HG02852 (cell line): ENCODE measurements around the gene ADPGK.
"Not testable (repeated sequence)": the region's sequence is repeated elsewhere in the genome, so short reads cannot be mapped to it uniquely, and the experiment has no call there.

Experiments used
- ATAC-seq: cut with Tn5 transposase; IDR thresholded peaks from one replicate; pipeline ENCODE4 v1.9.1; 2021; ENCODE audit warnings: mild to moderate bottlenecking, moderate library complexity; ENCODE audit not compliant: unreplicated experiment

ADPGK gene

DNA sequence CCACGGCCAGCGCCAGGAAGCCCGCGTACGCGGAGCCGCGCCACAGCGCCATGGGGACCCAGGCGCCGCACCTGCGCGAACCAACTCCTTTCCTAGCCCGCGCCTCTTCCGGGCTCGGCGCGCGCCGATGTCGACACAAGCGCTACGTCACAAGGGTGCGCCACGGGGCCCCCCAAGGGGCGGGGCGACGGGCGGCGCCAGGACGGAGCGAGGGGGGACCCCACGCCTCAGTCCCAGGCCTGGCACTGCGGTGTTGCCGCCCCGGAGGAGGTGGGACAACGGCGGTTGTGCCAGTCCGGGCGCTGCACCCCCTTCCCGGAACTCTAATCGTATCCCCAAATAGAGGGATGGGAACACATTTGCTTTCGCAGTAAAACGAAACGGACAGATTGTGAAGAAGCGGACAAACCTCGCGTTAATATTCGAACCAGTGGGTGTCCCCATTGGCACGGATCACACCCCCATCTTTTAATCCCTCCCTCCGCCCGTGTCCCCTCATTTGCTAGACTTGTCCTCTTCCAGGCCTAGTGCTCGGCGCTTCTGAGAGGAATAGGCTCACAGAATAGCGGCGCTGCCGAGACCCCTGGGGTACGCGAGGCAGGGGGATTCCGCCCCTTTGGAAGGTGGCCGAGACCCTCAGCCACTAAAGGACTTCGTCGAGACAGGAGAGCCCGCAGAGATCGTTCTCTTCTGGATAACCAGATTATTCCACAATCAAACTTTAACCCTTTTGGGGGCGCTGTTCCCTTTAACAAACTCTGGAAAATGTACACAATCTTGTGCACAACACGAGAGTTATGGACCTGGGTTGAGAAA lies at the start of gene ADPGK:
TSS of gene ADPGK (minus strand) at position 119 of the 816 bp plus-strand sequence. CDS start at position 52, 67 bp downstream.
- ATAC-seq, result peak; percentile 73

DNA sequence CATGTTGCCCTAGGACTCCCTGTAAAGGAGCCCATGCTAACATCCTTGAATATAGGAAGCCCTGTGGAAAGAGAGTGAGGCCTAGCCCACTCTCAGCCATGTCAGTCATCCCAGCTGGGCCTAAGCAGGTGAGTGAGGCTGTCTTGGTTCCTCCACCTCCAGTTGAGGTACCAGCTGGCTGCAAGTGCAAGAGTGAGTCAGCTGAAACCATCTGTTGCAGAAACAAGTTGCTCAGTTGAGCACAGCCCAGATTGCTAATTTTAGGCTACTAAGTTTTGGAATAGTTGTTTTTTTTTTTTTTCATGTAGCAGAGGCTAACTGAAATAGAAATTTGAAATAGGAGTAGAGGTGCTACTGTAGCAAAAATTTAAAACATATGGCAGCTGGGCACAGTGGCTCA lies 43.7 kb upstream of the ADPGK start:
- peak; percentile 54 for ATAC-seq

DNA sequence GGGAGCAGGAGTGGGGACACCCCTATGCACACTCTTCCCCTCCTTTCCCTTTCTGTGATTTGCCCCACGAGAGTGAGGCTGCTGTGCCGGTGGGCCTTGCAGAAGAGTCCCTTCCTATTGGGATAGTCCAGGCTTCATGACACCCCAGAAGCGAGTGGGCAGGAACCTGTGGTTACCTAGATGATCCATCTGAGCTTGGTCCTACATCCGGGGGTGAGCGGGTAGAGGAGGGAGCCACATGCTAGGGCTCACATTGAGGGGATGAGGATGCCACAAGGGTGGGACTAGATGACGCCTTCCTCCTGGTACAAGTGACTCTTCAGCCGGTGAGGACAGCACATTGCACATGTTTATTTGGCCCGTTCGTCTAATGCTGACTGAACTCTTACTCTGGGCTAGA lies 43.1 kb upstream of the ADPGK start:
- no peak for ATAC-seq

DNA sequence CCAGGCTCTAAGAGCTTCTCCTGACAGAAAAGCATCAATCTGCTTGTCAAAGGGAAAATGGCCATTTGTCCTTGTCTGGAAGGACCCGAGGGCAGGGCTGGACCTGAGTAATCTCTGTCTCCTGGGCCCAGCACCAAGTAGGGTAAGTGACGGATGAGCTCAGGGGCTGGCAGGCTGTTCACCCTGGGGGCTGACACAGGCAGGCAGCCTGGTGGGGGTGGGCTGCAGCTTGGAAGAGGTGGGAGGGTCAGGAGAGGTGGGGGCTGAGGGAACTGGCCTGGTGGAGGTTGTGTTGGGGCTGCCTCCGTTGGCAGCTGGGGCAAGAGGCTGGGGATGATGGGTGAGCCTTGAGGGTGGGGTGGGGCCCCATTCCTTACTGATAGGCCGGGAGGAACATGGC lies 42.3 kb upstream of the ADPGK start:
- ATAC-seq, result no peak

DNA sequence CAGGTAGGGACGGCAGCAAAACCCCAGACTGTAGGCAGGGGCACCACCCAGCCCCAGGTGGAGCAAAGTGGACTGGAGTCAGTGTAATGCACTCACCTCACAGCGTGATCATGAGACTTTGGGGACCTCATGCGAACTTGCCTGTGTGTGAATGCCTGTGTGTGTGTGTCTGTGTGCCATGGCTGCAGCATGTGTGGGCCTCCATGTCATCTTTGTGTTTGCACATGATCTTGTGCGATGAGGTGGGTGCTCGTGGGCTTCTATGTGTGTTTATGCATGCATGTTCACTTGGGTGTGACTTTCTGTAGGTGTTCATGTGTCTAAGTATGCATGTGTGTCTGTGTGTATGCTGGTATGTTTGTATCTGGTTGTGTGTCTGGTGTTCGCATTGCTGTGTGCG lies 41.2 kb upstream of the ADPGK start:
- no peak for ATAC-seq

DNA sequence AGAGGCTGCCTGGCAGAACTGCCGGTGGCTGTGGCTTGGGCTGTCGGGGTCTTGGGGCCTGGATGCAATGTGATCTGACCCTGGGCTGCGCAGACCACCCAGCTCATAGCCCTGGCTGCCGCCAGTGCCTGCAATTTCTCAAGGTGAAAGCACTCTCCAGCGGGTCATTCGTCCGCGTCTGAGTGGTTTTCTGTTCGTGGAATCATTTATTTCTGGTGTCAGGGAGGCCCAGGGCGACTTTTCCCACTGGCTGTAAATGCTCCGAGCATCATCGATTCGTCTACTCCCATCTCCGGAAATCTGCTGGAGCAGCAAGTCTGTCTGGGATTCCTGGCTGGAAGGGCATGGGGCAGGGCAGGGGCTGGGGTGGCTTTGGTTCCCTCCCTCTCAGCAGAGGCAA lies 40.6 kb upstream of the ADPGK start:
- ATAC-seq, result no peak

DNA sequence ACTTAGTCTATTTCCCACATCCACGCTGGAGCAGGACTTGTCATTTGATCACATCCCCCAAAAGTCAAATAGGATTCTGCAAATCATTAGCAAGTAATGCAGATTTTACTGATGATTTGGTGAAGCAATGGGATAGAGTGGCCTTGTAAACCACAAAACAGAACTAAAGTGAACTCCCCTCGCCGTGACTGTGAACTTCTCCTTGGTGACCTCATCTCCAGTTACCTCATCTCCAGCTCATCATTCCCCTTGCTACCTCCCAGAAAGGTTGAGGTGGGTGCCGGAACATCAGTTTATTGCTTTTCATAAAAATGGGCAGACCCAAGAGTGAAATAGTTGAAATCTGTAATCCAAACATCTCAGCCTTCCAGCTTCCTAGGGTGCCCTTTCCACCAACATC lies 36.7 kb upstream of the ADPGK start:
- no peak for ATAC-seq

DNA sequence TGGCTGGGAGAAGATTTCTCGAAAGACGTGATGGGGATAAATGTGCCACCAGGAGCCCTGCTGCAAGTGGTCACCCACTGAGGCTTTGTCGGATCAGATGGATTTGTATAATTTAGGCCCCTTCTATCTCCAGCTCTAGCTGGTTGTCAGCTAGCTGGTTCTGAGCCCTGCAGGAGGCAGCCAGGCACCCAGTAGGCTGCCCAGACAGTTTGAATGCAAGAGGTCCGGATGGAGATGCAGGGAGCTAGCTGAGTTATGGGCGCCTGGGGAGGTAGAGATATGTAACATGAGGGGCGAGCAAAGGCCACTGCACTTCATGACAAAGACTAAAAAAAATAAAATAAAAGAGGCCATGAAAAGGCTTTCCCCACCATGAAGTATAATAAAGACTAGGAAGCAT lies 35.1 kb upstream of the ADPGK start:
- no peak for ATAC-seq

DNA sequence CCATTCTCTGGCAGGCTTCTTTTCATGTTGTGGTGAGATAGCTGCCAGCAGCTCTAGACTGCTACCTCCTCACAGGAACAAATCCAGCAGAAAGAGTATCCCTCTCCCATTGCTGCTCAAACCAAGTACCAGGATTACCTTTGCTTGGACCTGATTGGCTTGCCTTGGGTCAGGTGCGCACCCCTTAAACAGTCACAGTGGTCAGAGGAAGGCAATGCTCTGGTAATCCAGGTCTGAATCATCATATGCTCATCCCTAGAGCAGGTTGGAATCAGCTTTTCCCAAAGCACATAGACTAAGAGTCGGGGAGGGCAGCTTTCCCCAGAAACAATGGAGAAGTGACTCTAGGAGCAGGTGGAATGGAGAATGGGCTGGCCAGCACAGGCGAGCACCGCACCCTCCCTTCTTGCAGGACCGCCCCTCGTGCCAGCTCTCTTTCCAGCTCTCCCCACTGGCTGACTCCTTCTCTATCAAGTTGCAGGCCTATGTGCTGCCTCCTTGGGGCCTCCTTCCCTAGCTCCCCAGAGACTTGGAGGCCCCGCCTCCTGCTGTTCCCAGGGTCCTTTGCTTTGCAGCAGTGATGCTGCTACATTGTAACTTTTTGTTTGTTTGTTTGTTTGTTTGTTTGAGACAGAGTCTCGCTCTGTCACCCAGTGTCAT lies 29.9 kb upstream of the ADPGK start:
- ATAC-seq, result no peak

DNA sequence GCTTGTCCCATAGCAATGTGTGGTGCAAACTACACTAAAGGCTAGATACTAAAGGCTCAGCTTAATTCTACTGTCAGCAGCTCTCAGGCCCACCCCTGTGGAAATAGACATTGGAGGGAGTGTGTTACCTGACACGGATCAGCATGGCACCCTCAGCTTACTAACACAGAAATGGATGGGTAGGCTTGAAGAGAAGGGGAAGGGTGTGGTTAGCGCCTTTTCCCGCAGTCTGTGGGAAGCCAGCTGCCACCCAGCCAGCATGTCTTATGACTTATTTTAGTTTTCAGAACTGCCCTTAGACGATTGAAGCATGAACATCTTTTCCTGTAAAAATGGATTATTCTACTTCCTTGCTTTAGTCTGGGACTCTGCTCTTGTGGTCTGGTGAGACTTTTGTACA lies 25.8 kb upstream of the ADPGK start:
- no peak for ATAC-seq

DNA sequence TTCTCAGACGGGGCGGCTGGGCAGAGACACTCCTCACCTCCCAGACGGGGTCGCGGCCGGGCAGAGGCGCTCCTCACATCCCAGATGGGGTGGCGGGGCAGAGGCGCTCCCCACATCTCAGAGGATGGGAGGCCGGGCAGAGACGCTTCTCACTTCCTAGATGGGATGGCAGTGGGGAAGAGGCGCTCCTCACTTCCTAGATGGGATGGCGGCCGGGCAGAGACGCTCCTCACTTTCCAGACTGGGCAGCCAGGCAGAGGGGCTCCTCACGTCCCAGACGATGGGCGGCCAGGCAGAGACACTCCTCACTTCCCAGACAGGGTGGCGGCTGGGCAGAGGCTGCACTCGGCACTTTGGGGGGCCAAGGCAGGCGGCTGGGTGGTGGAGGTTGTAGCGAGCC lies 23.8 kb upstream of the ADPGK start:
- ATAC-seq, result not testable (repeated sequence)

DNA sequence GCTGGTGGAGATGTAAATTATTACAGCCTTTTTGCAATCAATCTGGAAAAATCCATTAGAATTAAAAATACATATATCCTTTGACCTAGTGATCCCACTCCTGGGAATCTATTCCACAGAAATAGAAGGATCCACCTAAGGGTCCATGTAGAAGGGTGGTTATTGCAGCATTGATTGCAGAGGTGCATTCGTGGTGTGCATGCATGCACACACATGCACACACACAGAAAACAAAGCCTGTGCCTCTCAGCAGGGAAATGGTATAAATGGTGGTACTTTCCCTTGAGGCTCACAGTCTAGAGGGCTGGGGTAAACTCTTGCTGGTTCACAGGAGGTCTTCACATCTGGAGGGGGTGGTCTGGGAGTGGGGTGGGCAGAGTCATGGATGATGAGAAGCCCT lies 19.4 kb upstream of the ADPGK start:
- no peak for ATAC-seq

DNA sequence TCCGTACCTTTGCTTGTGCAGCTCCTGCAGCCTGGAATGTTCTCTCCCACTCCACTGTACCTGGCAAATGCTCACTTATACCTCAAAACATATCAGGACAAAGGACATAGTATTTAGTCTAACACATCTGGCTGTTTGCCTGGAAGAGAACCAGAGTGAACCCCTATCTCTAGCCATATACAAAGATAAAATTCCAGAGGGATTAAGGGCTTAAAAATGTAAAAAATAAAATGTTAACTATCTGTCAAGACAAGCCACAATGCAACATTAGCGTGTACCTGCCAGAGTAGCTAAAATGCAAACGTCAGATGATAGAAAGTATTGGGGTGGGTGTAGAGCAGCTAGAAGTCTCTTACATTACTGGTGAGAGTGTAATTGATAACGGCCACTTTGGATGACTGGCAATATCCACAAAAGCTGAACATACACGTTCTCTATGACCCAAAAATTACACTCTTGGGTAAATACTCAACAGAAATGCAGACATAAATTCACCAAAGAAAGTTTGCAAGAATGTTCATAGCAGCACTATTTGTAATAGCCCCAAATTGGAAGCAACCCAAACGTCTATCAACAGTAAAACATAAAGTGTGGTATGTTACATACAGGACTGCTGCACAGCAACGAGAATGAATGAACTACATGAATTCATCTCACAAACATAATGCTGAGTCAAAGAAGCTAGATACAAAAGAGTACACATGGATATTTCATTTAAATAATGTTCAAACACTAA lies 18.2 kb upstream of the ADPGK start:
- ATAC-seq, result no peak

DNA sequence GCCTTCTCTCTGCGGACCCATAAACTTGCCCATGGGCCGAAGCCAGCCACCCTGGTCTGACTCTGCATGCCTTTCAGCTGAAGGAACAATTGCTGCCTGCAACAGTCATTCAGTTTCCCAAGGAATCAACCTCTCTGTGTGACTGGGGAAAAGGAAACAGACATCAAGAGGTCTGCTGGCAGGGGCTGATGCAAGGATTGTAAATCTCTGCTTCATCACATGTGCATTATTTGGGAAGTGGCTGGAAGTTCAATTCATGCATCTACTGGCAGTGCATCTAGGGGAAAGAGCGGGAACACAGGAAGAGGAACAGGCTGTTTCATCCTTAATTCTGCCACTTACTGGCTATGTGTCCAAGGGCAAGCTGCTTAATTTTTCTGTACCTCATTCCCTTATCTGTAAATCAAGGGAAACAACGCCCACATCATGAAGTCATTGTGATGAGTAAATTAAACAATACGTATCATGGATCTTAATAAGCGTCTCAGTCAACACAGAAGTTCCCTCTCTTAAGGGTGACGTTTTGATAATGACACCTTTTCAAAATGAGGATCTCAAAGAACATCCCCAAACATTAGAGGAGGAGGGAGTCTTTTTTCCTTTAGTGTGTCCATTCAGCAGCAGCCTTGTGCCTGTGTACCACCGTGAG lies 17.4 kb upstream of the ADPGK start:
- no peak for ATAC-seq

DNA sequence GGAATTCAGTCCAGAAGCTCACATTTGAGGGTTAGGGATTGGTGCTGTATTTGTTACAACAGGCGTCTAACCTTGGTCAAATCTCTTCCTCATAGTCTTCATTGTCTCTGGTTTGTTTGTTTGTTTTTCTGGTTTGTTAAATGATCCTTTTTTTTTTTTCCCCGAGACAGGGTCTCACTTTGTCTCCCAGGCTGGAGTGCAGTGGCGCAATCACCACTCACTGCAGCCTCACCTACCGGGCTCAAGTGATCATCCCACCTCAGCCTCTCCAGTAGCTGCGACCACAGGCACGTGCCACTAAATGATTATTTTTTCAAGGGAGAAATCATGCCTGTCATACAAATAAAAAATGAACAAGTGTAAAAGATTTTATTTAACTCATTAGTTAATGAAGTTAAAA lies 14.3 kb upstream of the ADPGK start:
- ATAC-seq, result no peak

DNA sequence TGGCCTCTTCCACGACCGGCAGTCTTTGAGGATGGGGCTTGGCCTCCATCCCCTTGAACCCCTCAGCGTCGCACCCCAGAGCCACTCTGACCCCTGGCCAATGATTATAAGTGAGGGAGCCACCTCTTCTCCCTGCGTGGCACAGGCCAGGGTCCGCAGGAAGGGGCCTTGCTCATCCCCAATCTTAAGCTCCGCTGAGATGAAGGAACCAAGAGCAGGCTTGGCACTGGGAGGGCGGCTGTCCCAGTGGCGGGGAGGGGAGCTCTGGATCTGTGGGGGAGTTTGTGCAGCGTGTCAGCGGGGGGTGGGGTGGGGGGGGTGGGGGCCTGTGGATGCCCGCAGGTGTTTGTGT lies 13.8 kb upstream of the ADPGK start:
- no peak for ATAC-seq

DNA sequence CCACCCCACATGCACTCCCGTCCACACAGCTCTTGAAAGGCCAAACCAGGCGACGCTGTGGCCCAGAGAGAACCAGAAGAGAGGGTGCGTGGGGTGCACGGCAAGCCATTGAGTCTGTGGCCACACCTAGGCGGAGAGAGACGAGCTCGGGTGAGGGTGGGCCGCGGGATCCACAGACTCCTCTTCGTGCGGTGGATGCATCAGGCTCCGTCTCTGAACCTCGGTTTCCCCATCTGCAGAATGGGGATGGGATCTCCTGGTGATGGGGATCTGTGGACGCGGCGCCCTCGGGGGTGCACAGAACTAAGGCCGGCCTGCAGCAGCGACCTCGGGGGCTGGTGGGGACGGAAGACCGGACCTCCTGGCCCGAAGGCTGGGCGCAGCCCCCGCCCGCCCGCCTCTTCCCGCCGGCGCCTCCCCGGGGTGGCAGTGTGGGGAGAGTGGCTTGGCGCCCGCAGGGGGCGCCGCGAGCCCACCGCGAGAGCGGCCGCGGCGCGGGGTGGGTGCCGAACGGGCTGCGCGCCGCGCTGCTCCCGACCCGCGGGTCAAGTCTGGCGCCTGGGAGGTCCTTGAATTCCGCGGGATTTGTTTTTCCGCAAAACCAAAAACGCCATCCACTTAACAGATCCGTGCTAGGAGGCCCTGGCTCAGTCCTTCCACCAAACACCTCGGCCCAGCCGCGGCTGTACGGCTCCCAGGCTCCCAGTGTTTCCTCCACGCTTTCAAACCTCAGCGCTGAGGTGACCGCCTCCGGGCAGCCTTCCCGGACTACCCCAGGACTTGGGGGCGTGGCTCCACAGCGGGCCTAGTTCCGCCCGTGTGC lies 13.2 kb upstream of the ADPGK start:
- ATAC-seq, result no peak

DNA sequence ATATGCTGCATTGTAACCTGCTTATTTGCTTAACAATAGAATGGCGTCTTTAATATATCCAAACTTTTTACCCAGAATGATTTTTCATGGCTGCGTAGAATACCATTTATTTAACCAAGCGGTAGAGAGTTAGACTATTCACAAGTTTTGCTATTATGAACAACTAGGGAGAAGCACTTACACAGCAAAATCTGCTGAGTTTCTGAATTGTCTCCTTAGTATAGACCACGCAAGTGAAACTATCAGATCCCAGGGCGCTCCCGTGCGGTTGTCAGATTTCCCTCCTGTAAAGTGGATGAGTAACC lies 12.6 kb upstream of the ADPGK start:
- ATAC-seq, result no peak

DNA sequence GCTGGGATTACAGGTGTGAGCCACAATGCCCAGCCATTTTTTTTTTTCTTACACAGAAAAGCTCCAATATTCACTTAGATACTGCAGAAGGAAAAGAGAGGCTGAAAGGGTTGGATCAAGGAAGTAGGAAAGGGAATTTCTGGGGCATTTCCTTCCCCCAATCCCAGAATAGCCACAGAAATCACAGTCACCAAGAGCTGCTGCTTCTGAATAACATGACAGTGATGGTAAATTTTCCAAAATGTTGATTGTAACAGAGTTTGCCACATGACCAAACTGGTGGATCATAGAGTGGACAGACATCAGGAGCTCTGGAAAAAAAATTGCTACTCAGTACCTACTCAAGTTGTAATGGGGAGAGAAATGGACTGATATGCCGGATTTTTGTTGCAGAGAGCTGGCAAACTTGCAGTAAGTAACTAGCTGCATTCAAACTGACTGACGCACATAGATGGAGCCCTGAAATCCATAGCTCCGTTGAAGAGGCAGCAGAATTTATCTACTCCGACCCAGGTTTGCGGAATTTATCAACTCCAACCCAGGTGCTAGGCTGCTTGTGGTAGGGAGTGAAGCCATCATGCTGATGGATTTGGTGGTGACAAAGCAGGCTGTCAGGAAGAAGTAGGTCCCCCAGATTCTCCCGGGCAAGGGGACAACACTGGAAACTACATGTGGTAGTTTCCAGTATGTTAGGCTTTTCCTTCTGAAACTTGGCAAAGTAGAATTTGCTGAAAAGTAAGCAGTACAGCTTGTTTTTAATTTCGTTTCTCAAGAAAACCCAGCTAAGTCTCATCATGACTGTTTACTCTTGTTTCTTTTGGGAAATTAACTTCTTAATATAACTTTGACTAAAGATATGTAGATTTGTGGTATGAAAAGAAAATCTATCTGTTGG lies 10.5 kb upstream of the ADPGK start:
- ATAC-seq, result no peak

DNA sequence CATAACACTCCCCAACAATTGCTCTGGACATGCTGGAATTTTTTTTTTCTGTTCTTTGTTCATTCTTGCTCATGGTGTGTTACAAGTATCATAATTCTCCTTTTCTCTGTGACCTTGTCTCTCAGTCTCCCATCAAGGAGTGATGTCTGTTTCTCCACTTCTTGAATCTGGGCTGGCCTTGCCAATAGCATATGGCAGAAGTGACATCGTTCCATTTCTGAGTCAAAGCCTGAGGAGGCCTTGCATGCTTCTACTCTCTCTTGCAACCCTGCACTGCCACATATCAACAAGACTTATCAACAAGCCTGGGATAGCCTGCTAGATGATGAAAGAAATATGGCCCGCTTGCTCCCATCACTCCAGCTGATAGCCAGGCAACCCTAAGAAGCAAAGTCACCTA lies 8.9 kb upstream of the ADPGK start:
- no peak for ATAC-seq
